GM12892 (cell line): Measurements from ENCODE around the gene TRDN.

Experiments used
- POLR2A ChIP-seq: IDR thresholded peaks from 2 replicates; pipeline ENCODE4 v1.6.1; 2011; ENCODE audit warnings: low read depth, low read length, control low read depth
- POLR2AphosphoS5 ChIP-seq: IDR thresholded peaks from 2 replicates; pipeline ENCODE4 v1.6.1; 2011; ENCODE audit warnings: low read depth, low read length, control low read depth

DNA sequence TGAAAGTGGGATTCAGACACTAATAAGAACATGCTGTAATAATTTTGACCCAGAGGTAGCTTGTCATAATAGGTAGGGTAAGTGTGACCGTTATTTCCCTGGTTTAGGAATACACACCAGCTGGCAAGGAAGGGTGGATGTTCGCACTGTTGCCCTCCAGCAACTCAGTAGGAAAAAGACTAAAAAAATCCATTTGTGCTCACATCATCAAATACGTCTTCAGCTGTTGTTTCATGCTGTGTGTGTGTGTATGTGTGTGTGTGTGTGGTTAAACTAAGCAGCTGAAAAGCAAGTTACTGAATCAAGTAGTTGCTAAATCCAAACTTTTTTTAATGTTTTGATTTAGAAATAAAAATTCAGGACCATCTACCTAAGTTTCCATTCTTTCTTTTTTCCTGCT is 218.7 kb downstream of the TRDN start:
- TF ChIP-seq POLR2A (no peak), POLR2AphosphoS5 (no peak)
